ENCODE measurements around the gene OR6P1. TPM values are rescaled to one million over a fixed set of nuclear protein-coding genes. Genes with fewer than 3 reads are reported as not detected.

Gene OR6P1
- total RNA-seq, 1 experiment from 2014 or later = not detected

GRCh38 chr1:158577561-158577960 is 7.2 kb upstream of the OR6P1 start:
- Histone ChIP-seq H3K36me3 (ENCODE audit: low read depth, low read length) (no peaks in the 10 kb centered on the region), H3K4me2 (ENCODE audit: low read length) (no peak overlapping the region), H3K4me1 (ENCODE audit: insufficient read depth, low read length) (no peaks in the 10 kb centered on the region), H2AFZ (ENCODE audit: low read length) (no peak overlapping the region), H3K9me3 (ENCODE audit: low read length) (no peaks in the 10 kb centered on the region), H3K9me2 (replicated peaks; ENCODE audit: low read length) (no peaks in the 10 kb centered on the region), H3K27ac (ENCODE audit: low read length) (no peak overlapping the region), H3K27me3 (ENCODE audit: low read length) (peaks cover 10% of the 10 kb centered on the region), H3F3A (ENCODE audit: low read length, unreplicated experiment) (no peaks in the 10 kb centered on the region), H3K79me2 (ENCODE audit: low read length) (no peaks in the 10 kb centered on the region), H4K20me1 (ENCODE audit: low read length) (no peaks in the 10 kb centered on the region), H3K4me3 (ENCODE audit: low read length) (no peak overlapping the region), H3K9ac (ENCODE audit: low read length) (no peak overlapping the region)
- ATAC-seq (no peak), DNase-seq (no peak)
- no TSS peak for BruUV-seq (replicated peaks)
- TF ChIP-seq EZH2phosphoT487 (IDR thresholded peaks at IDR 0.05; ENCODE audit: borderline replicate concordance, low read length) (no peak), CTCF (conservative IDR thresholded peaks at IDR 0.05; ENCODE audit: low read depth, low read length) (no peak), EZH2 (IDR thresholded peaks at IDR 0.05; ENCODE audit: low read length, unreplicated experiment) (no peak)
- intact Hi-C loops (cut with micrococcal nuclease) = no loop called here
- ChIA-PET CTCF (no interaction called here), POLR2A (ENCODE audit: unreplicated experiment) (no interaction called here)

- Histone ChIP-seq H3K9ac (ENCODE audit: low read length) (no peak overlapping the region), H3K36me3 (ENCODE audit: low read depth, low read length) (no peaks in the 10 kb centered on the region), H3K27me3 (ENCODE audit: low read length) (peaks cover 3% of the 10 kb centered on the region; the same call in 1 of the 2 replicates), H3K4me1 (ENCODE audit: insufficient read depth, low read length) (no peaks in the 10 kb centered on the region), H3F3A (ENCODE audit: low read length, unreplicated experiment) (no peaks in the 10 kb centered on the region), H3K4me3 (ENCODE audit: low read length) (no peak overlapping the region), H3K9me3 (ENCODE audit: low read length) (no peaks in the 10 kb centered on the region; the same call in 1 of the 2 replicates), H3K9me2 (replicated peaks; ENCODE audit: low read length) (no peaks in the 10 kb centered on the region), H3K4me2 (ENCODE audit: low read length) (no peak overlapping the region), H2AFZ (ENCODE audit: low read length) (no peak overlapping the region), H3K27ac (ENCODE audit: low read length) (no peak overlapping the region), H4K20me1 (ENCODE audit: low read length) (no peaks in the 10 kb centered on the region), H3K79me2 (ENCODE audit: low read length) (no peaks in the 10 kb centered on the region)
- no peak for ATAC-seq
- ChIA-PET CTCF (no interaction called here), POLR2A (ENCODE audit: unreplicated experiment) (no interaction called here)
- no peak for DNase-seq
- no TSS peak for BruUV-seq (replicated peaks)
- no peak for TF ChIP-seq CTCF (conservative IDR thresholded peaks at IDR 0.05; ENCODE audit: low read depth, low read length)
- TF ChIP-seq EZH2phosphoT487 (IDR thresholded peaks at IDR 0.05; ENCODE audit: borderline replicate concordance, low read length) = no peak
- TF ChIP-seq EZH2 (IDR thresholded peaks at IDR 0.05; ENCODE audit: low read length, unreplicated experiment) = no peak
- intact Hi-C loops (cut with micrococcal nuclease) = no loop called here
Observed at GRCh38 chr1:158572226-158572625, 1.8 kb upstream of the OR6P1 start.

- intact Hi-C loops (cut with micrococcal nuclease) = no loop called here
- H3K9me2 ChIP-seq (replicated peaks; ENCODE audit: low read length) = no peaks in the 10 kb centered on the region
- no peak overlapping the region for H3K9ac ChIP-seq (ENCODE audit: low read length)
- DNase-seq (no peak), ATAC-seq (no peak)
- peaks cover 7% of the 10 kb centered on the region; the same call in 1 of the 2 replicates for H3K27me3 ChIP-seq (ENCODE audit: low read length)
- H3K4me1 ChIP-seq (ENCODE audit: insufficient read depth, low read length) = no peaks in the 10 kb centered on the region
- no peaks in the 10 kb centered on the region for H3K36me3 ChIP-seq (ENCODE audit: low read depth, low read length)
- H2AFZ ChIP-seq (ENCODE audit: low read length) = no peak overlapping the region
- no peaks in the 10 kb centered on the region for H3F3A ChIP-seq (ENCODE audit: low read length, unreplicated experiment)
- no peaks in the 10 kb centered on the region for H3K9me3 ChIP-seq (ENCODE audit: low read length)
- H3K4me3 ChIP-seq (ENCODE audit: low read length) = no peak overlapping the region
- ChIA-PET CTCF (no interaction called here), POLR2A (ENCODE audit: unreplicated experiment) (no interaction called here)
- no TSS peak for BruUV-seq (replicated peaks)
- H3K4me2 ChIP-seq (ENCODE audit: low read length) = no peak overlapping the region
- H4K20me1 ChIP-seq (ENCODE audit: low read length) = no peaks in the 10 kb centered on the region
- no peaks in the 10 kb centered on the region for H3K79me2 ChIP-seq (ENCODE audit: low read length)
- no peak overlapping the region for H3K27ac ChIP-seq (ENCODE audit: low read length)
- no peak for TF ChIP-seq EZH2phosphoT487 (IDR thresholded peaks at IDR 0.05; ENCODE audit: borderline replicate concordance, low read length)
- TF ChIP-seq EZH2 (IDR thresholded peaks at IDR 0.05; ENCODE audit: low read length, unreplicated experiment) = no peak
Observed at GRCh38 chr1:158564608-158565007, 5.8 kb downstream of the OR6P1 start.

All from PC-3 (cell line).